ENCODE results near the gene CERS6. TPM values are rescaled to one million over a fixed set of nuclear protein-coding genes. Genes with fewer than 3 reads are reported as not detected.

CERS6 gene
- total and polyA plus RNA-seq, 2 of the 8 experiments (the other 6 are each of a cell fraction or from before 2014, with no cell fraction given), result 6.8 to 28.2 TPM

- TF ChIP-seq GTF2F1 (IDR thresholded peaks at IDR 0.05; ENCODE audit: borderline replicate concordance, low read depth, low read length) (no peak), TAF7 (optimal IDR thresholded peaks at IDR 0.05; ENCODE audit: borderline replicate concordance, low read depth, low read length) (no peak), CHD1 (IDR thresholded peaks at IDR 0.05; ENCODE audit: low read depth, low read length) (no peak), RXRA (IDR thresholded peaks at IDR 0.05; ENCODE audit: insufficient read depth, low read depth, low read length) (no peak)
Observed at GRCh38 chr2:168584911-168585310, 128.8 kb downstream of the CERS6 start (continued).
